HG02610 (cell line): ENCODE results near the gene GMPPB.
A peak's percentile ranks its signal among the peaks of the same experiment; 100 is the strongest.
"Not testable (repeated sequence)": the region's sequence is repeated elsewhere in the genome, so short reads cannot be mapped to it uniquely, and the experiment has no call there.

Experiments used
- ATAC-seq: cut with Tn5 transposase; IDR thresholded peaks from one replicate; pipeline ENCODE4 v1.9.1; 2021; ENCODE audit warnings: mild to moderate bottlenecking, moderate library complexity; ENCODE audit not compliant: unreplicated experiment

GMPPB gene

DNA sequence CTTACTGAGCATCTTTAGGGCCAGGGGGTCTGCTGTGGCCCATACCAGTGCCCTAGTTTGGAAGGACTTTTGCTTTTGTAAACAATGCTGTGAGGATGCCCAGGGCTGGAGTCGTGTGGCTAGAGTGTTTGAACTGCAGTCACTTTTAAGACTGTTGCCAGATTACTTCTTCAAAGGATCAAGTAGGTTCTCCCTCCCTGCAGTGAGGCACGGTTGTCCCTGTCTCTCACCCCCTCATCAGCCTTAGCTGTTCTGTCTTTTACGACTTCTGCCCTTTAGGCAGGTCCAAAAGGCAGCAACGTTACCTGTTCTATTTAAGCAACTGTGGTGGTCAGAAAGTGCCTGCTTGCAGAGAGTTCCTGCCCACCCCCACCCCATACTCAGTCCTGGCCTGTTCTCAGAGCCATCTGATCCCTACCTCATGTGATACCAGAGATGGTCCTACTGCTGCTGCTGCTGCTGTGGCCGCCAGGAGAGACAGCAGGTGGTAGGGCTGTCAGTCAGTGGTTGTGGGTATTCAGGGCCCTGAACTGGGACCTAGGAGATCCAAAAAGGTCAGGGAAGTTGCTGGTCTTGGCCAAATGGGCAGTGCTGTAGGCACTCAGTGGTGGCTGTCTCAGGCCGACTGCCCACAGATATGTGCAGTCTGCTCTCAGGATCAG lies 29.2 kb downstream of the GMPPB start:
- not testable (repeated sequence) for ATAC-seq

DNA sequence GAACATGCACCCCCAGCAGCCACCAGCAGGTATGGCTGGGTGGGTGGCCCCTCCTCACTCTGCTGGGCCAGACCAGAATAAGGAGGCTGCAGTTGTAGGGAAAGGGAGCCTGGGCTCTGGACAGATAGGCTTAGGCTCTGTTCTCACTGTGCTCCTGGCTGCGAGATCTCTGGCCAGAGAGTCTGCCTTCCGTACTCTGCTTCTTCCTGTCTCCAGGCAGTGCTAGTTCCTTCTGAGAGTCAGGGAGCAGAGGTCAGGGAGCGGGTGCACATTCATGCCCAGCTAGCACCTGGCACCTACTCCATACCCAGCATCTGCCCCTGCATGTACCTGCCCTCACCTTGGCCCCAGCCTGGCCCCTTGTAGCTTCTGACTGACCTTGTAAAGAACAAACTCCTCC lies 32.3 kb downstream of the GMPPB start:
- ATAC-seq, result not testable (repeated sequence)

DNA sequence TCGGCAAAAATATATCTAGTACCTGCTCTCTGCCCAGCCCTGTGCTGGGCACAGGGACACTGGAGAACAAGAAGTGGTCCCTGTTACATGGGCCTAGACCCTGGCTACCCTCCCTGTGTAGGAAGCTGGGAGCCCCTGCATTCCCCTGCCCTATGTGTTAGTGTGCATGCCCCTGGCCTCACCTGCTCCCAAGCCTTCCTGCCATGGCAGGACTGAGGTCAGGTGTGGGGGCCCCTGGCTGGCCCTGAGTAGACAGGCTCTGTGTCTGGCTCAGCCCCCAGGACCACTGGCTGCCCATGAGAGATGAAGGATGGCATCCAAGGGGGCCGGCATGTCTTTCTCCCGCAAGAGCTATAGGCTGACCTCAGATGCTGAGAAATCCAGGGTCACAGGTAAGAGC lies 32.9 kb downstream of the GMPPB start:
- not testable (repeated sequence) for ATAC-seq

DNA sequence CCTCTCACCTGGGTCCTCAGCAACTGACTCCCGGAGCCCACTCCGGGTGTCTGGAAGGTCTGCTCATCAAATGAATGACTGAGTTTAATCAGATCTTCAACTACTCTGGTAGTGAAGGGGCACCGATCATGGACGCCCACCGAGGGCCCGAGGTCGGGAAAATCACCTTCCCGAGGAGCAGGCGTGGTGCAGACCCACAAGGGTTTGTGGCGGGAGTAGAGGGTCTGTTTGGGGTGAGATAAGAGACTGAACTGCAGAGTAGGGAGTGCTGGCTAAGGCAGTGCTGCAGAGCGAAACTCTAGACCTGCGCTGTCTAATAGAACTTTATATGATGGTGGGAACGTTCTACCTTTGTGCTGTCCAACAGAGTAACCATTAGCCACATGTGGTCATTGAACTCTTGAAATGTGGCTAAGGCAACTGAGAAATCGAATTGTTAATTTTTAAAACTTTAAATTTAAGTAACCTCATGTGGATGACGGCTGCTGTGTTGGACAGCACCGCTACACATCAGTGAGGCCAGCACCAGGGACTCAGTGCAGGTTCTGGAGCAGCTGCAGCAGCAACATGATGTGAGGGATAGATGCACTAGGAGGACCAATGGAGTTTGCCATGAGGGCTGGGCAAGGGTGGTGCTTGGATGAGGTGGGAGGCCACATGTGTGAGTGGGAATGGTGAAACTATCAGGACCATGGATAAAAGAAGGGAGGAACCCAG lies 33.7 kb downstream of the GMPPB start:
- not testable (repeated sequence) for ATAC-seq

DNA sequence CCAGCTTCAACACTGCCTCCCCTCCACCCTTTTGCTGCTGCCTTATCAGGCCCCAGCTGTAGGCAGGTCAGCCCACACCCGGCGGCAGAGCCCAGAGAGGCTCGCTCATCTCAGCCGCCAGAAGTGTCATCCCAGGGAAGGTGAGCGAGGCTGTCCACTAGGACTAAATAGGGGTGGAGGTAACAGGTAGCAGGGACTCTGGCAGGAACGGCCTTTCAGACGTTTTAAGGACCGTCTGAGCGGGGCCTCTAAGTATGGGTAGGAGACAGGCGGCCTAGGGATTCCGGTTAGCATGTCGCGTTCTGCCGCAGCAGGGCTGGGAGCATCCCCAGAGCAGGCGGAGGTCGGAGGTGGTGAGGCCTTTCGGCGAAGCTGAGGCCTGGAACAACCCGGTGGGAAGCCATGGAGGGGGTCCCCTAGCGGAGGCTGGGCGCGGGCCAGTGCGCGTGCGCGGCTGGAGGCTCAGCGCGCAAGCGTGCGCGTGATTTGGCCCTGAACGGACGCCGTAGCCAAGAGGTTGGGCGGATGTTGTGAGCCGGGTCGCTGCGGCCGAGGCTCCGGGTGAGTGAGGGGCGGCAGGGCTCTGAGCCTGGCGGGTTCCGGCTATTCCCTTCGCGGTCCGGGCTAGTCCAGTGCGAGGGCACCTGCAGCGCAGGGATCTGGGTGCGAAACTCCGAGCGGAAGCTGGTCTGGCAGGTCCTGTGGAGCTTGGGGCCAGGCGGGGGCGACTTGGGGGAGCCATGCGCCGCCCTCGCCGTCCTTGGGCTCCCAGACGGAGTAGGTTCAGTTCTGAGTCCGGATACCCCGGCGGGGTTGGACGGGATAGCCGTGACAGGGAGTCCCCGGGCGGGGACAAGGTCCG lies 34.5 kb downstream of the GMPPB start, which contains the start of the genes MST1 and RNF123:
MST1 (minus strand) TSS at position 429 of the 862 bp plus-strand sequence. CDS start 783 bp downstream, outside the sequence.
RNF123 (plus strand) TSS at position 512 of the 862 bp plus-strand sequence. CDS start 1,609 bp downstream, outside the sequence.
- peak; percentile 47 for ATAC-seq

DNA sequence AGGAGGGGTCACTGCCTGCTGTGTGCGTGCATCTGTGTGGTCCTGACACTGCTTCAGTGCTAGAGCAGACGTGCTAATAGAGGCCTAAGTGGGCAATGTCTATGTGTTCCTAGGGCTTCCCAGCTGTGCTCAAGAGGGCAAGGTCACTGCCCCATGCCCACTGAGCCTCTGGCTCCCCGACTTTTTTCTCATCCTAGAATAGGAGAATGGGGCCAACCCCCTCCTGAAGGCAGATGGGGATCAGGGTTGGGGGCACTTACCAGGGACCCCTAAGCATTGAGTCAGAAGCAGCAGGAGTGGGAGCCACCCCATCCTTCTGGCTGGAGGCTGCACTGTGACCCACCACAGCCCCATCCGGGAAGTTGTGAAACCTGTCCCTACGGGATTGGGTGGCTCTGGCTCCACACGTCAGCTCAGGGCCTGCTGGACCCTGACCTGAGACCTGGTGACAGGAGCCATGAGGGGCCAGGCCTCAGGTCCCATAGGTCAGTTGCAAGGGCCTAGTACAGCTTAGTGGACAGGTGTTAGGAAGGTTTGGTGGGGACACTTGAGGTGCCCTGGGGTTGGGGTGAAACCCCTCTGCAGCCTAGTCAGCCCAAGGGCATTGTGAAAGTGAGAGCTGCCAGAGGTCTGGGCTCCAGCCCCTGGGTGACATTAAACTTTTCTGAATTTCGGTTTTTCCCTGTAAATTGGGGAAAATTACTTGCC lies 35.3 kb downstream of the GMPPB start:
- ATAC-seq, result peak; percentile 5

DNA sequence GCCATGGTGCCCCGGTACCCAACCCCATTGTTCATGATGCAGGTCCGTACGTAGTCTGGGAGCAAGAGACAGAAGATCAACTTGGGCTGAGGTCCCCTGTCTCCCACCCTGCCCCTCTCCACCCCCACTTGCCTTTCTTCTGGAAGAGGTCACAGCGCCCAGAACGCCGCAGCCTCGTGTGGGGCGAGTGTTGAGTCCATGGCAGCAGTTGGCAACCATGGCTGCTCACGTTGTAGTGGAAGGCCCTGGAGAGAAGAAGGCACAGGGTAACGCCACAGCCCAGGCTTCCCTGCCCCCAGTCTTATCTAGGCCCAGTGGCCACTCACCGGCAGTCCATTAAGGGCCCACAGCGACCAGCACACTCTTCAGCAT lies 36.3 kb downstream of the GMPPB start:
- not testable (repeated sequence) for ATAC-seq

DNA sequence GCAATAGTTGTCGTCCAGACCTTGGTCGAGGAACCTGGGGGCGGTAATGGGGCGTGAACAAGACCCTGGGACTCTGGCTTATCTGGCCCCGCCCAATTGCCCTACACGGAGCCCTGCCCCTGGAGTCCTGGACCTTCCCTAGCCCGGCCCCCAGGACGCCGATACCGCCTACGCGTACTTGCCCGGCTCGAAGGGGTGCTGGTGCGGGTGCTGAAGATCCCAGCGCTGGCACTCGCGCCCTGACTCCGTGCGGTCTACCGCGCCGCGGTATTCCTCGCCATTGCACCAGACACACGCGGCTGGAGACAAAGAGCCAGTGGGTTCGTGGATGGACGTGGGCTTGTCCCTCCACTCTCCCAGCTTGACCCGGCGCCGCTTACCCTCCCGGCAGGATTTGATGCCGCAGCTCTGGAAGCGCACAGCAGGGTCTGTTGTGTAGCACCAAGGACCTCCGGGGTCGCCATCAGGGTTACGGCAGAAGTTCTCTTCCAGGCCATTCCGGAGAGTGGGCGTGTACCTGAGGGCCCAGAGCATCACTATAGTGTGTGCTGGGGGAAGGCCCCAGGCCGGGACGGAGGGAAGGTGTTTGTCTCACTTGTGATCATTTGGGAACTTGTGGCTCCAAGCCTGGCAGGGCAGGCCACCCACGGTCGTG lies 36.9 kb downstream of the GMPPB start:
- ATAC-seq, result not testable (repeated sequence)

DNA sequence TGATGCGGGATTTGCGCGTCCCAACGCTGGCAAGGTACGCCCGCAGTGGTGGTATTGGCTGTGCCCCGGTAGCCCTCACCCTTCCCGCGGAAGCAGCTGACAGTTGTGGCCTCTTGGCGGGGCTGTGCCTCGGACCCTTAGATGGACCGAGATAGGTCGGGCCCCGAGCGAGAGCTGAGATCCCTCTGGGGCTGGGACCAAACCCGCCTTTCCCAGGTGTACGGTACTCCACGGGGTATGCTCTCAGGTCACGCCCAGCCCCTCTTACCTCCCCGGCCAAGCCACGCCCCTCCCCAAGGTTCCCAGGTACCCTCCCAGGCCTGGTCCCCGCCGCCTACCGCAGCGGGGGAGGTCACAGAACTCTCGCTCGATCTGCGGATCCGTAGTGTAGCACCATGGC lies 37.4 kb downstream of the GMPPB start:
- not testable (repeated sequence) for ATAC-seq

DNA sequence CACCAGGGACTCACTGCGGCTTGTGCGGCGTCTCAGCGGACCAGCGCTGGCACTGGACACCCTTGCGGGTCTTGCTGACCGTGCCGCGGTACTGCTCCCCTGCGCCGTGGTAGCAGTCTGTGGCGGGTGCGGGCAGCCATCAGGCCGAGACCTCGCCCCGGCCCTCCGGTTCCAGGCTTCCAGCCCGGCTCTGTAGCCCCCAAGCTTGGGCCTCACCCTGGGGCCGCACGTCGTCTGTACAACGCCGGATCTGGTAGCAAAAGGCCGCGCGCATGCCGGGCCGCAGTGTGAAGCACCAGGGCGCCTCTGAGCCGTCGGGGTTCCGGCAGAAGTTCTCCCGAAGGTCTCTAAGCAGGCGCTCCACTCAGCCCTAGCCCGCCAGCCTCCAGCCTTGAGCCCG lies 37.9 kb downstream of the GMPPB start:
- not testable (repeated sequence) for ATAC-seq

DNA sequence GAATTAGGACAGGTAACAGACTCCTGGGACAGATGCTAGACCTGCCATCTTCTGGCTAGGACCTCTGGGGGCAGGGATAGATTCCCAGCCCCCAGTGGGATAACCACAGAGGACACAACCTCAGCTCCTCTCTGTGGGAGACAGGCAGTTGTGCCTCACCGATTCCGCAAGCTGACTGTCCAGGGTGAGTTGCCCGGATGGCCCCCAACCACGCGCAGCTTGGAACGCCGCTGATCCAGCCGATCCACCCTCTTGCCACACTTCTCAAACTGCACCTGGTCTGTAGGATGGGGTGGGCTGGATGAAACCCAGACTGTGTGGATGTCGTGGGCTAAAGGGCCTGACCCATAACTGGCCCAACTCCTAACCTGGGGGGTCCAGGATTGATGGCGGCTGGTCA lies 38.6 kb downstream of the GMPPB start:
- not testable (repeated sequence) for ATAC-seq

DNA sequence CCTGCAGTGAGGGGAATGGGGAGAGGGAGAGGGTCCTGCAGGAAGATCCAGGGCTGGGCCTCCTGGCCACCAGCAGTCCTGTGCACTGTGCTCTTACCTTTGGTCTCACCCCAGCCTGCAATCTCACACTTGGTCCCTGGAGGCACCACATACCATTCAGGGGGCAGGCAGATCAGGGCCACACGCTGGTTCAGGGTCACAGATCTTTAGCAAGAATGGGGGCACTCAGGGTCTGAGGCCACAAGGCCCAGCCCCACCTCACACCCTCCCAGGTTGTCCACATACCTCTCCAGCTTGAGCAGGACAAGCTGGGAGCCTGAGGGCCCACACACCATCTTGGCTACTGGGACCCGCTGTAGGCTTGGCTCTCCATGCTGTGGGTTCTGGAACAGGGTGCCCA lies 39.3 kb downstream of the GMPPB start:
- ATAC-seq, result not testable (repeated sequence)

DNA sequence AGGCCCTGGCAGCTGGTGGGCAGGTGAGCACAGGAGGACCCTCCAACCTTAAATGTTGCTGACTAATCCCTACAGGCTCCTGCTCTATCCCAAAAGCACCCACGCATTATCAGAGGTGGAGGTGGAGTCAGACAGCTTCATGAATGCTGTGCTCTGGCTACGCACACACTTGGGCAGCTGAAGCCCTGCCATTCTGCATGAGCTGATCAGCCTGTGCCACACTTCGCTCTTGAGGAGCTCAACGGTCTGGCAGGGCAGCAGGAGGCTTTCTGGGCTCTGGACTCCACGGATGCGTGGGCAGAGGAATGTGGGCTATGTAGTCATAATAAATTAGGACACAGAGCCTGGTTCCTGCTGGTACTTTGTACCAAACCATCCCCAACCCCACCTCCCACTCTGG lies 40.6 kb downstream of the GMPPB start:
- ATAC-seq, result no peak

DNA sequence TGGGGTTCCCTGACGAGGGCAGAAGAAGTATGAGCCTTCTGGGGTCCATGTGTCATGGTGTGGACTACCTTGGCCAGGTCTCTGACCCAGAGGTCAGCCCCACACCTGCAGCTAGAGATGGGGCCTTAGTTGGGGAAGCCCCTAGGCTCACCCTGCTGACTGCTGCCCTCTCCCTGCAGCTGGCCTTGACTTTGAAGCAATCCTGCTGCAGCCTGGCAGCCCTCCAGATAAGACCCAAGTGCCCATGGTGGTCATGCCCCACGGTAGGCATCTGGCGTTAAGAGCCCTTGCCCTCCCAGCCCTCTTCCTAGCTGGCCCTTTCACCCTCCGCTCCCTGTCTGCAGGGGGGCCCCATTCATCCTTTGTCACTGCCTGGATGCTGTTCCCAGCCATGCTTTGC lies 42.2 kb downstream of the GMPPB start:
- no peak for ATAC-seq

DNA sequence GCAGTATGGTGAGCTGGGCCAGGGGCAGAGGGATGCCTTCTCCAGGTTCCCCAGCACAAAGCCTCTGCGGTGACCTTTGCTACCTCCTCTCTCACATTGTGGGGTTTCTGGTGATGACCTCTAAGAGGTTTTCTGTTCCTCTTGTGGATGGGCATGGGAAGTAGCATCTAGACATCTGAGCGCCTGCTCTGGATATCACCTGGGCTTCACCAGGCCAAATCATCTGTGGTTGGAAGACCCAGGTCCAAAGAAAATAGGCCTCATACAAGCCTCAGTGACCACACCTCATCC lies 42.6 kb downstream of the GMPPB start:
- no peak for ATAC-seq

DNA sequence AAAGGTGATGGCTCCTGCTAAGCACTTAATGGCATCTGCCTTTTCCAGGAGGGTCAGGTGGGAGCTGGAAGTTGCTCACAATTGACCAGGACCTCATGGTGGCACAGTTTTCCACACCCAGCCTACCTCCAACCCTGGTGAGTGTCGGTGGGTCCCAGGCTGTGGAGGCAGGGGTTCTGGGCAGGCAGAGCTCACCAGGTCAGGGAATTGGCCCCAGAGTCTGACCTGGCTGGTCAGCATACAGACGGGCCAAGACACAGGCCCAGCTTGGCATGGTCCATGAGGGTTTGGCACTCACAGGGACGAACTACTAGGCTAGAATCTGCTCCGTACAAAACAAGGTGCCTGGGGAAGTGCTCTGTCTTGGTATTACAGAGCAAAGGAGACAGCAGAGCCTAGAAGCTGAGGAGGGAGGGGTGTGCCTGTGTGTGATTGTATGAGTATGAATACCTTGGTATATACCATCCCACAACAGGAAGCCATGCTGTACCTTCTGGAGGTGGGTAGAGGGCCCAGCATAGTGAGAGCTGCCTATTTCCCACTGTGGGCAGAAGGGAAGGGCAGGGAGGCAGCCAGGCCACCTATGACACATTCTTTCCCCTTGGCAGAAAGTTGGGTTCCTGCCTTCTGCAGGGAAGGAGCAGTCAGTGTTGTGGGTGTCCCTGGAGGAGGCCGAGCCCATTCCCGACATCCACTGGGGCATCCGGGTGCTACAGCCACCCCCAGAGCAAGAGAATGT lies 43.1 kb downstream of the GMPPB start:
- no peak for ATAC-seq

DNA sequence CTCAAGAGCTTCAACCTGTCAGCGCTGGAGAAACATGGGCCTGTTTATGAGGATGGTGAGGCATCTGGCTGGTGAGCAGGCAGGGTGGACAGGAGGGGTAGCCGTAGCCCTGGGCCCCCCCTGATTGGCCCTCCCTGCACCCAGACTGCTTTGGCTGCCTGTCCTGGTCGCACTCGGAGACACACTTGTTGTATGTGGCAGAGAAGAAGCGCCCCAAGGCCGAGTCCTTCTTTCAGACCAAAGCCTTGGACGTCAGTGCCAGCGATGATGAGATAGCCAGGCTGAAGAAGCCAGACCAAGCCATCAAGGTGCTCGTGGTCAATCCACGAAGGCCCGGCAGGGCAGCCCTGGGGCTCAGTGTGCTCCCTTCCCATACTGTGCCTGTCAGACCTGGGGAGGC lies 47.8 kb downstream of the GMPPB start:
- ATAC-seq, result no peak

DNA sequence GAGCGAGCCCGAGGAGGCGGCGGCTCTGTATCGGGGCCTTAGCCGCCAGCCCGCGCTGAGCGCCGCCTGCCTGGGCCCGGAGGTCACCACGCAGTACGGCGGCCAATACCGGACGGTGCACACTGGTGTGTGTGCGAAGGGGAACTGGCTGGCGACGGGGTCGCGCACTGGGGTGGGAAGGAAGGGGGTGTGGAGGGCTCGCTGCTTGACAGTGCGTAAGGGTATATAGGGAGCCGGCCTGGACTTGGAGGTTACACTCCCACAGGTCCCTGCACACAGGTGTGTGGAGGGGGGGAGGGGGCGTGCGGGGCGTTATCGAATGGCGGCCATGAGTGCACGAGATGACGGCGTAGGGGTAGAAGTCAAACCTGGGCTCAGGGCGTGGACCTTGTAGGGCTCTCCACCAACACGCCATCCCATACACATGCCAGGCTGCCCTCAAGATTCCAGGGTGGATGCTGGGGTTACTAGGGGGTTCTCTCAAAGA lies 49.2 kb downstream of the GMPPB start:
- peak; percentile 16 for ATAC-seq

DNA sequence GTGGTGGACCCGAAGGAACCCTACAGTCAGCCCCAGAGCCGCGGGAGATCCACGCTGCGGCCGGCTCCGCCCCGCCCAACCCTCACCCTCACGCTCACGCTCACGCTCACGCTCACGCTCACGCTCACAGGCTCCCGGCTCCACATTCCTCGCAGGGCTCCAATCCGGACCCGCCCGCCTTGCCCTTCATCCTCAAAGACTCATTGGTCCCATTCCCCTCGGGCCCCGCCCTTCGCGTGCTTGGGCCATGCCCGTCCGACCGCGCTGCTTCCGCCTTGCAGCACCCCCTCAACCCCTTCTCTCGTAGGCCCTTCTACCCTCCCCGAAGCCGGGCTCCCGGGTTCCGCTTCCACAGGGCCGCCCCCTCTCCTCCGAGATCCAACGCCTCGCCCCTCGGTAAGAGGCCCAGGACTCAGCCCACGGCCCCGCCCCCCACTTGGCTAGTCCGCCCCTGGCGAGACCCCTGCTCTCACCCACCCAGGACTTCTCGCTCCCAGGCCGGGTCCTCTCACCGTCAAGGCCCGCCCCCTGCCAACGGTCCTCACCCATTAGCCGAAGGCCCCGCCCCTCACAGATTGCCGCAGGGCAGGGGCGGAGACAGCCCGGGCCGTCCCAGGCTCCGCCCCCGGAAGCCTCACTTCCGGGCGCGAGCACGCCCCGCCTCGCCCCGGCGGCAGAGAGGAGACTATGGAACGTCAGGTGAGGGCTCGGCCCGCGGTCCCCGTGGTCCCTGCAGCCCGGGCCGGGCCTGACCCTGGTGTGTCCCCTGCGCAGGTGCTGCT lies 49.8 kb downstream of the GMPPB start, which contains the start of gene APEH:
APEH (plus strand) TSS at position 637 of the 782 bp plus-strand sequence; CDS start at position 688, 51 bp downstream.
- ATAC-seq, result peak; percentile 77
